Hematopoietic multipotent progenitor cell treated with erythropoietin and hydrocortisone succinate and interleukin-3 and kit ligand, for 6 days (in vitro differentiated cells): ENCODE measurements around the gene FAM149A.
A peak's percentile ranks its signal among the peaks of the same experiment; 100 is the strongest.

ENCODE experiments used
- DNase-seq: peaks from one replicate; pipeline ENCODE4 v3.0.0-alpha.2; 2015

Gene FAM149A

GRCh38 chr4:186204103-186204559 is 99.6 kb downstream of the FAM149A start:
- peak; percentile 81 for DNase-seq

GRCh38 chr4:186204686-186205085 is 100.2 kb downstream of the FAM149A start:
- DNase-seq, result no peak

GRCh38 chr4:186205156-186205555 is 100.7 kb downstream of the FAM149A start:
- DNase-seq, result no peak

- no peak for DNase-seq
Observed at GRCh38 chr4:186216465-186217024, 112.0 kb downstream of the FAM149A start.

- DNase-seq, result no peak
Observed at GRCh38 chr4:186217733-186218293, 113.3 kb downstream of the FAM149A start.

GRCh38 chr4:186221624-186222023 is 117.1 kb downstream of the FAM149A start:
- no peak for DNase-seq
